Pancreas (tissue), 10 donors: ENCODE results near the gene IL16. TPM values are rescaled to one million over a fixed set of nuclear protein-coding genes. Genes with fewer than 3 reads are reported as not detected.
A peak's percentile ranks its signal among the peaks of the same experiment; 100 is the strongest.

Experiments used
- ATAC-seq, 4 donors: fragments of 200-7000 bp; cut with Tn5 transposase; one replicate each; pipeline versions ENCODE4 v1.8.0 to v1.9.1; 2020; ENCODE audit warnings: mild to moderate bottlenecking in 4 of 4, moderate library complexity in 4 of 4
- DNase-seq, 6 donors: peaks; one replicate each; pipeline ENCODE4 v3.0.0-alpha.2; 2020
- FAIRE-seq: peaks from 2 replicates; lab custom pipeline; 2012; peaks lifted over from hg19 to GRCh38; lab: Jason Lieb, UNC
- H3K27ac ChIP-seq, 4 donors: fragments of 200-600 bp; sonication (generic); 1 replicate in 3 of 4; 2 replicates in 1 of 4; pipeline versions ENCODE4 v1.5.0 to v1.8.0; 2020
- H3K27me3 ChIP-seq, 4 donors: fragments of 200-600 bp; one replicate each; pipeline ENCODE4 v1.8.0; 2021
- H3K36me3 ChIP-seq, 3 donors: fragments of 200-600 bp; sonication (generic) in 1 of 3; one replicate each; pipeline versions ENCODE4 v1.5.0 to v1.8.0; 2020 to 2021
- H3K4me1 ChIP-seq, 3 donors: fragments of 200-600 bp; one replicate each; pipeline ENCODE4 v1.8.0; 2021
- H3K4me3 ChIP-seq, 4 donors: fragments of 200-600 bp; sonication (generic) in 2 of 4; one replicate each; pipeline versions ENCODE4 v1.5.0 to v1.8.0; 2020 to 2021
- H3K9me3 ChIP-seq, 4 donors: fragments of 200-600 bp; one replicate each; pipeline ENCODE4 v1.8.0; 2021
- WGBS, 2 donors: extraction: QIAGEN DNeasy Blood & Tissue Kit; methylation state at CpG; one replicate each; pipeline ENCODE4 v1.1.7; 2013; 5-methylcytosine and 5-hydroxymethylcytosine counted together
- intact Hi-C, 3 donors: fragments of 100-400 bp; cut with DNase I; formaldehyde crosslinking; loops; one replicate each; pipeline versions ENCODE4 v1.11.1 to v1.14.2; 2022
- polyA plus RNA-seq, 2 donors: library from polyadenylated mRNA; stranded (reverse); fragments of 200-250 nt; gene quantifications; one replicate each; pipeline ENCODE4 v1.2.3, GENCODE V29; 2013
- total RNA-seq, 6 donors: library from RNA; stranded (reverse); fragmentation: NEBNext Ultra II Directional in 4 of 6; extraction: Animal tissue kit (Norgen Biotek cat#: 25700) in 4 of 6; gene quantifications; one replicate each; pipeline versions ENCODE4 v1.2.1 to v1.2.4, GENCODE V29; 2021 to 2023
- TF ChIP-seq, protein P1 (sequence below), 4 donors: fragments of 200-600 bp; sonication (generic) in 3 of 4; IDR thresholded peaks; one replicate each; pipeline versions ENCODE4 v1.5.0 to v1.8.0; 2021; ENCODE audit warnings: antibody characterized with exemption in 4 of 4
- donor health status: healthy with polysubstance abuse.
- donor health status: DM: no; HTN: no; CAD: no; lungs with moderate emphysema.
- donor health status: DM: no; HTN: no; CAD: no.
- donor health status: control.
- donor health status: control.
- donor health status: Bipolar disorder and iron deficiency.
- donor health status: DM: yes; HTN: yes; CAD: no.
- donor health status: DM: no; HTN: no; CAD: no.
- donor health status: DM: no; HTN: no; CAD: no.
- donor health status: DM: yes; HTN: yes; CAD: no.

Gene IL16
- total and polyA plus RNA-seq, 8 donors, result 0.79 to 7.0 (median 2.4) TPM

DNA sequence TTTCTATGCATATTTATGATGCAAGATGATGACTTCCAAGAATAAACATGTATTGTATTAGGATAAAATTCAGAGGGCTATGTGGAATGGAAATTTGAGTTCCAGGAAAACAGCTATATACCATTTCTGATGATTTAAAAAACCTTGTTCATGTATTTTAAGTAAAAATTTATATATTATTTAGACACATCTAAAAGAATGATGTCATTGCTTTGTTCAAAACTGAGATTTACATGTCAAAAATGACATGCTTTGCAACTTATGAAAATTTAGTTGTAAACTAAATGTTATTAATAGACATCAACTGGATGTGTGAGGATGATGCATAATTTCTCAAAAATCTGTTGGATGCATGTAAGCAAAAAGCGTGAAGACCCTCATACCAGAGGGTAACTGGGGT is 125.0 kb downstream of the IL16 start:
- FAIRE-seq, result no peak
- Histone ChIP-seq H3K4me1 (peaks cover 0 to 3% (median 0%) of the 10 kb centered on the region in 3 donors), H3K36me3 (no peaks in the 10 kb centered on the region), H3K4me3 (no peak overlapping the region), H3K27me3 (no peaks in the 10 kb centered on the region), H3K9me3 (no peaks in the 10 kb centered on the region), H3K27ac (no peak overlapping the region)
- DNase-seq, result no peak
- TF ChIP-seq, protein P1, sequence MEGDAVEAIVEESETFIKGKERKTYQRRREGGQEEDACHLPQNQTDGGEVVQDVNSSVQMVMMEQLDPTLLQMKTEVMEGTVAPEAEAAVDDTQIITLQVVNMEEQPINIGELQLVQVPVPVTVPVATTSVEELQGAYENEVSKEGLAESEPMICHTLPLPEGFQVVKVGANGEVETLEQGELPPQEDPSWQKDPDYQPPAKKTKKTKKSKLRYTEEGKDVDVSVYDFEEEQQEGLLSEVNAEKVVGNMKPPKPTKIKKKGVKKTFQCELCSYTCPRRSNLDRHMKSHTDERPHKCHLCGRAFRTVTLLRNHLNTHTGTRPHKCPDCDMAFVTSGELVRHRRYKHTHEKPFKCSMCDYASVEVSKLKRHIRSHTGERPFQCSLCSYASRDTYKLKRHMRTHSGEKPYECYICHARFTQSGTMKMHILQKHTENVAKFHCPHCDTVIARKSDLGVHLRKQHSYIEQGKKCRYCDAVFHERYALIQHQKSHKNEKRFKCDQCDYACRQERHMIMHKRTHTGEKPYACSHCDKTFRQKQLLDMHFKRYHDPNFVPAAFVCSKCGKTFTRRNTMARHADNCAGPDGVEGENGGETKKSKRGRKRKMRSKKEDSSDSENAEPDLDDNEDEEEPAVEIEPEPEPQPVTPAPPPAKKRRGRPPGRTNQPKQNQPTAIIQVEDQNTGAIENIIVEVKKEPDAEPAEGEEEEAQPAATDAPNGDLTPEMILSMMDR (IDR thresholded peaks at IDR 0.05), result no peak
- no peak for ATAC-seq
- intact Hi-C loops, result no loop called here
- WGBS, 2 donors, result 90 to 96% methylated on average over 1 of the region's 1 CpG

DNA sequence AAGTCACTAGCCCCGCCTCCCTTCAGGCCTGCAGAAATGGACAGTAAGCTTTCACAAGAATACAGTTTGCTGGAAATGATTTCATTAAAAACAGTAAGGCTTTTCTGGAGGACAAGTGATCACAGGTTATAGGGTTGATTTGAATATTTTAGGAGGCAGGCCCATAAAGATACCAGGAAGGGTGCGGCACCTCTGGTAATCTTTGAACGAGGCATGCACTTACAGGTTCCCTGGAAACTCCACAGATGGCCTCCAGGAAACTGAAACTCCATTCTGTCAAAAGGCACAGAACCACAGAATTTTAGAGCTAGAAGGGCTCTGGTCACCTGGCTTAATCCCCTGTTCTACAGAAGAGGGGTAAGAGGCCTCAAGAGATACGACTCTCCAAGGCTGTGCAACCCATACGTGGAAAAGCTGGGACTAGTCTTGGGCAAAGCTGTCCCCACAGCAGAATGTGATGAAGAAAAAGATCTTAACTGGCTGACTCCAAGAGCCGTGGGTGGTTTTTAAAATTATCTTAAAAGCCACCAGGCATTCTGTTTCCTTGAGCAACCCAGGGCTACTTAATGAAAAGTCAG is 126.1 kb downstream of the IL16 start:
- TF ChIP-seq, protein P1 (IDR thresholded peaks at IDR 0.05), result no peak
- DNase-seq, result no peak
- Histone ChIP-seq H3K27ac (no peak overlapping the region), H3K4me1 (peaks cover 0 to 3% (median 0%) of the 10 kb centered on the region in 3 donors), H3K27me3 (no peaks in the 10 kb centered on the region), H3K36me3 (no peaks in the 10 kb centered on the region), H3K4me3 (peak overlapping the region in 1 of 4 donors; percentile 4), H3K9me3 (no peaks in the 10 kb centered on the region)
- 56 to 68% methylated on average over 6 of the region's 6 CpGs for WGBS, 2 donors
- ATAC-seq, result no peak
- intact Hi-C loops, result no loop called here
- no peak for FAIRE-seq

DNA sequence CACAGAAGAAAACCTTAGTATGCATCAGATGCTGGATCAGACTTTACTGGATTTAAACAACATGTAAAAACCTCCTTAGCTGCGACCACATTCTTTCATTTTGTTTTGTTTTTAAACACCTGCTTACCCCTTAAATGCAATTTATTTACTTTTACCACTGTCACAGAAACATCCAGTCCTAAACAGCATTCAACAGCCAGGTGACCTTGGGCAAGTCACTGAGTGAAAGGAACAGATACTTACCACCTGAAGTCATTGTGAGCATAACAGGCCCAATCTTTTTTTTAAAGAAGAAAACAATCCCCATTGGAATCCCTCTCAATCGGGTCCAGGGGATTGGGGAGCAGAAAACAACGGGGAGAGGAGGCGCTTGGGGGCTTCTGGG is 126.9 kb downstream of the IL16 start:
- no peaks in the 10 kb centered on the region for H3K9me3 ChIP-seq
- FAIRE-seq, result no peak
- H3K4me1 ChIP-seq, result peaks cover 0 to 3% (median 0%) of the 10 kb centered on the region in 3 donors
- 13 to 17% methylated on average over 4 of the region's 4 CpGs for WGBS, 2 donors
- DNase-seq, result no peak
- peak overlapping the region; percentile 47 to 92 (median 62) for H3K4me3 ChIP-seq
- no peaks in the 10 kb centered on the region for H3K36me3 ChIP-seq
- ATAC-seq, result peak; percentile 31 to 39 (median 36)
- TF ChIP-seq, protein P1 (IDR thresholded peaks at IDR 0.05), result no peak
- no peaks in the 10 kb centered on the region for H3K27me3 ChIP-seq
- H3K27ac ChIP-seq, result peak overlapping the region in 3 of 4 donors; percentile 60 to 74 (median 65)
- intact Hi-C loops, result no loop called here

DNA sequence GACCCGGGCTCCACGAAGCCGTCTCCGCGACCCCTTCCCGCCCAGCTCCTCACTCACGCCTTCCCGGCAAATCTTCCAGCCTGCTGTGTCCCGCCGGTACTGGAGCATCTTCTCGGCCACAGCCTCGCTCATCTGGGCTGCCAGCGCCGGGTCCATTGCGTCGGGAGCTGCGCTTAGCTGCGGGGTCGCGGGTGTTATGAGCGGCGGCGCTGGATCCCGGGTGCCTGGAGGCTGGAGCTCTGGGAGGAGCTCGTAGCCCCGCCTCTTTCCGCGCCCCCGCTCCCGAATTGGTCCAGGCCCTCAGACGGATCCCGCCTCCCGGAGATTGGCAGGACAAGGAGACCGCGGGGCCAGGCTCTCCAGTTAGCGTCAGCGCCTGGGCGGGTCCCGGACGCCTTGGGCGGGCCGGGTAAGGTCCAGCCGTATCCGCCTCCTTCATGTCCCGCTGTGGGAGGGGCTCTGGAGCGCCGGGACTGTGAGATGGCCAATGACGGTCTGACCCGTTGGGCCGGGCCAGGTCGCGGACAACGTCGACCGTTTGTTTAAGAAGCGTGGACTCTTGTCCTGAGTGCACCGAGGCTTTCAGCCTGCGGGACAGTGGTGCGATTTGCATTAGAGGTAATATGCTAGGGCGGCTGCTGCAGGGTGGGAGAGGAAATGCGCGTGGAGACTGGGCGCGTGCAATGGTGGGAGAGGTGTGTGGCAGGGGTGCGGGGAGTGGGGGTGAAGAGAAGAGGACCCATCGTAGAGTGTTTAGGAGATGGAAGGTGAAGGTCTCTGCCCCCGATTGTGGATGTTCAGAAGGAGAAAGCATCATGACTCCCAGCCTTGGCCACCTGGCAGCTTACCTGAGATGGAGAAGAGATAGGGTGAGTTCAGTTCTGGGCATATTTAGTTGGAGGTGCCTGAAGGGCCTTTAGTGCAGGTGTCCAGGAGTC is 127.5 kb downstream of the IL16 start, which contains the start of gene STARD5:
STARD5 (minus strand) TSS at position 198 of the 938 bp plus-strand sequence; CDS start at position 156, 42 bp downstream.
- Histone ChIP-seq H3K4me3 (peak within 1 kb of the TSS; percentile 47 to 92 (median 62)), H3K4me1 (peaks cover 0 to 3% (median 0%) of the 10 kb centered on the region in 3 donors), H3K9me3 (no peaks in the 10 kb centered on the region), H3K27ac (peak within 1 kb of the TSS in 3 of 4 donors; percentile 60 to 74 (median 65)), H3K27me3 (no peaks in the 10 kb centered on the region), H3K36me3 (no peaks in the 10 kb centered on the region)
- ATAC-seq, result peak; percentile 98 to 100 (median 100)
- DNase-seq, result peak; percentile 98 to 100 (median 99)
- peak; percentile 82 for FAIRE-seq
- intact Hi-C loops, result no loop called here
- TF ChIP-seq, protein P1 (IDR thresholded peaks at IDR 0.05), result no peak
- 1% methylated on average over 64 to 67 of the region's 67 CpGs for WGBS, 2 donors
